ENCODE results near the gene ASIP.
"Not testable (repeated sequence)": the region's sequence is repeated elsewhere in the genome, so short reads cannot be mapped to it uniquely, and the experiment has no call there.

Gene ASIP

GRCh38 chr20:34243377-34243776 is 2.2 kb downstream of the ASIP start:
- no peak for DNase-seq

GRCh38 chr20:34246126-34246626 is 5.0 kb downstream of the ASIP start:
- no peak for DNase-seq

- DNase-seq = no peak
Measured at GRCh38 chr20:34249291-34249690, 8.1 kb downstream of the ASIP start.

GRCh38 chr20:34250005-34250404 is 8.8 kb downstream of the ASIP start:
- no peak for DNase-seq

- DNase-seq = no peak
Measured at GRCh38 chr20:34251619-34252018, 10.4 kb downstream of the ASIP start.

GRCh38 chr20:34252431-34253086 is 11.3 kb downstream of the ASIP start:
- not testable (repeated sequence) for DNase-seq

- DNase-seq = no peak
Measured at GRCh38 chr20:34254979-34255378, 13.8 kb downstream of the ASIP start.

GRCh38 chr20:34256629-34257124 is 15.5 kb downstream of the ASIP start:
- DNase-seq = no peak

GRCh38 chr20:34260208-34260942 is 19.2 kb downstream of the ASIP start:
- no peak for DNase-seq

- no peak for DNase-seq
Measured at GRCh38 chr20:34262488-34263288, 21.5 kb downstream of the ASIP start.

GRCh38 chr20:34263468-34263867 is 22.2 kb downstream of the ASIP start:
- DNase-seq = not testable (repeated sequence)

GRCh38 chr20:34264141-34264540 is 22.9 kb downstream of the ASIP start:
- DNase-seq = no peak

- DNase-seq = no peak
Measured at GRCh38 chr20:34268145-34268544, 26.9 kb downstream of the ASIP start.

- DNase-seq = no peak
Measured at GRCh38 chr20:34268851-34269636, 27.8 kb downstream of the ASIP start.

GRCh38 chr20:34269996-34270627 is 28.9 kb downstream of the ASIP start:
- DNase-seq = no peak

GRCh38 chr20:34271956-34272355 is 30.7 kb downstream of the ASIP start:
- DNase-seq = no peak

- no peak for DNase-seq
Measured at GRCh38 chr20:34274694-34275093, 33.5 kb downstream of the ASIP start.

GRCh38 chr20:34281177-34281576 is 40.0 kb downstream of the ASIP start:
- DNase-seq = no peak

- no peak for DNase-seq
Measured at GRCh38 chr20:34282041-34282440, 40.8 kb downstream of the ASIP start.

GRCh38 chr20:34283844-34284243 is 42.6 kb downstream of the ASIP start:
- DNase-seq = no peak

- DNase-seq = no peak
Measured at GRCh38 chr20:34285450-34285849, 44.2 kb downstream of the ASIP start.

GRCh38 chr20:34287500-34287899 is 46.3 kb downstream of the ASIP start:
- DNase-seq = not testable (repeated sequence)
